A673 (cell line): ENCODE measurements around the gene MEIKIN.

Experiments
- EZH2 ChIP-seq: fragments of 200-600 bp; sonication (generic); IDR thresholded peaks from 2 replicates; pipeline ENCODE4 v1.6.1; 2017; ENCODE audit warnings: borderline replicate concordance, low read depth, mild to moderate bottlenecking, mixed read lengths, antibody characterized with exemption, low read length; ENCODE audit not compliant: poor library complexity, severe bottlenecking
- TF ChIP-seq, protein P1 (sequence below): fragments of 300-800, 200-600 bp; sonication (generic); conservative IDR thresholded peaks from 2 replicates; pipeline ENCODE4 v1.5.1; 2017; ENCODE audit warnings: low read depth, mild to moderate bottlenecking, antibody characterized with exemption, low read length, moderate library complexity, mixed read lengths

DNA sequence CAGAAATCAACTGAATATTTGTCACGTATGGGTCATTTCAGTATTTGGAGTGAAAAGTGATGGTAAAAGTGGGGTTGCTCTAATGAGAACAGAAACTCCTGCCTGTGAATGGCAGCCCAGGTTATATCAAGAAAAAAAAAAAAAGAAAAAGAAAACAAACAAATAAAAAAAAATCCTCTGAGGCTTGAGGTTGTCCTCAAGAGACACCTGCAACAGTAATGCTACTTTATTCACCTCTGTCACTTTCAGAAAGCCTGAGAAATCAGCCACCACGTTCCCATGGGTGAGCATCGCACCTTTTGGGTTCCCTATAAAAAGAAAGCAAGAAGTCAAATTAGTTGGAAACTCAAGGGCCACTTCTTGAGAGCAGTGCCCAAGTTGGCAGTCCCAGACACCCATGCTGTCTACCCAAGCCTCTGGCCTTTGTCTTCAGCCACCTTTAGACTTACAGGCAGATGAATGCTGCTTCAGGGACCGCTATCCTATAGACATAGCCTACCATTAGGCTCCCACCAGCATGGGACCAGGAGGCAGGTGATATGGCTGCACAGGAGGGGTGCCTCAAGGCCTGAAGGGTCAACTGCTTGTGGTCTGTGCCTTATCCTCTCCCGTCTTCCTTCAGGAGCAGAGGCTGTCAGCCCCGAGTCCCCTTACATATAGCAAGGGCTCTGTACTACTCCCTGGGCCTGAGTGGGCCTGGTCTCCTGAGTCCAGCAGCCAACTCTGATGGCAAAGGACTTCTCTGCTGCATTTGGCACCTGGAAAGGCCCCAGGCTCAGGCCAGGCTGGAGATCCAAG lies 31.1 kb upstream of the MEIKIN start:
- TF ChIP-seq, protein P1, sequence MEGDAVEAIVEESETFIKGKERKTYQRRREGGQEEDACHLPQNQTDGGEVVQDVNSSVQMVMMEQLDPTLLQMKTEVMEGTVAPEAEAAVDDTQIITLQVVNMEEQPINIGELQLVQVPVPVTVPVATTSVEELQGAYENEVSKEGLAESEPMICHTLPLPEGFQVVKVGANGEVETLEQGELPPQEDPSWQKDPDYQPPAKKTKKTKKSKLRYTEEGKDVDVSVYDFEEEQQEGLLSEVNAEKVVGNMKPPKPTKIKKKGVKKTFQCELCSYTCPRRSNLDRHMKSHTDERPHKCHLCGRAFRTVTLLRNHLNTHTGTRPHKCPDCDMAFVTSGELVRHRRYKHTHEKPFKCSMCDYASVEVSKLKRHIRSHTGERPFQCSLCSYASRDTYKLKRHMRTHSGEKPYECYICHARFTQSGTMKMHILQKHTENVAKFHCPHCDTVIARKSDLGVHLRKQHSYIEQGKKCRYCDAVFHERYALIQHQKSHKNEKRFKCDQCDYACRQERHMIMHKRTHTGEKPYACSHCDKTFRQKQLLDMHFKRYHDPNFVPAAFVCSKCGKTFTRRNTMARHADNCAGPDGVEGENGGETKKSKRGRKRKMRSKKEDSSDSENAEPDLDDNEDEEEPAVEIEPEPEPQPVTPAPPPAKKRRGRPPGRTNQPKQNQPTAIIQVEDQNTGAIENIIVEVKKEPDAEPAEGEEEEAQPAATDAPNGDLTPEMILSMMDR = no peak
- no peak for TF ChIP-seq EZH2
